ENCODE results near the gene AKAP13. TPM values are rescaled to one million over a fixed set of nuclear protein-coding genes. Genes with fewer than 3 reads are reported as not detected.
A peak's percentile ranks its signal among the peaks of the same experiment; 100 is the strongest.

The AKAP13 gene
- total RNA-seq, 1 donor from 2014 or later: 41.1 TPM

GRCh38 chr15:85761635-85762034, 381.2 kb downstream of the AKAP13 start:
- no peaks in the 10 kb centered on the region for H3K27me3 ChIP-seq (ENCODE audit: control insufficient read depth, insufficient read depth, low read length)
- no peak for TF ChIP-seq CTCF (IDR thresholded peaks at IDR 0.05; ENCODE audit: insufficient read depth, low read length, severe bottlenecking)
- H3K4me3 ChIP-seq (ENCODE audit: low read depth, low read length): no peak overlapping the region
- H3K36me3 ChIP-seq (ENCODE audit: control insufficient read depth, insufficient read depth, low read length): no peaks in the 10 kb centered on the region
- DNase-seq (ENCODE audit: low read depth) (peak; percentile 91), FAIRE-seq (no peak)

GRCh38 chr15:85762039-85762755, 381.8 kb downstream of the AKAP13 start:
- DNase-seq (ENCODE audit: low read depth) (no peak), FAIRE-seq (no peak)
- Histone ChIP-seq H3K27me3 (ENCODE audit: control insufficient read depth, insufficient read depth, low read length) (no peaks in the 10 kb centered on the region), H3K36me3 (ENCODE audit: control insufficient read depth, insufficient read depth, low read length) (no peaks in the 10 kb centered on the region), H3K4me3 (ENCODE audit: low read depth, low read length) (no peak overlapping the region)
- no peak for TF ChIP-seq CTCF (IDR thresholded peaks at IDR 0.05; ENCODE audit: insufficient read depth, low read length, severe bottlenecking)

- DNase-seq (ENCODE audit: low read depth) (no peak), FAIRE-seq (no peak)
- H3K36me3 ChIP-seq (ENCODE audit: control insufficient read depth, insufficient read depth, low read length): no peaks in the 10 kb centered on the region
- no peak for TF ChIP-seq CTCF (IDR thresholded peaks at IDR 0.05; ENCODE audit: insufficient read depth, low read length, severe bottlenecking)
- no peak overlapping the region for H3K4me3 ChIP-seq (ENCODE audit: low read depth, low read length)
- H3K27me3 ChIP-seq (ENCODE audit: control insufficient read depth, insufficient read depth, low read length): no peaks in the 10 kb centered on the region
Observed at GRCh38 chr15:85762756-85763127, 382.3 kb downstream of the AKAP13 start.

GRCh38 chr15:85763157-85763556, 382.8 kb downstream of the AKAP13 start:
- no peak for DNase-seq (ENCODE audit: low read depth)
- Histone ChIP-seq H3K4me3 (ENCODE audit: low read depth, low read length) (no peak overlapping the region), H3K27me3 (ENCODE audit: control insufficient read depth, insufficient read depth, low read length) (no peaks in the 10 kb centered on the region), H3K36me3 (ENCODE audit: control insufficient read depth, insufficient read depth, low read length) (peaks cover 2% of the 10 kb centered on the region)
- no peak for TF ChIP-seq CTCF (IDR thresholded peaks at IDR 0.05; ENCODE audit: insufficient read depth, low read length, severe bottlenecking)
- no peak for FAIRE-seq

GRCh38 chr15:85763673-85764633, 383.6 kb downstream of the AKAP13 start:
- TF ChIP-seq CTCF (IDR thresholded peaks at IDR 0.05; ENCODE audit: insufficient read depth, low read length, severe bottlenecking): no peak
- Histone ChIP-seq H3K36me3 (ENCODE audit: control insufficient read depth, insufficient read depth, low read length) (peaks cover 3% of the 10 kb centered on the region), H3K27me3 (ENCODE audit: control insufficient read depth, insufficient read depth, low read length) (no peaks in the 10 kb centered on the region), H3K4me3 (ENCODE audit: low read depth, low read length) (no peak overlapping the region)
- FAIRE-seq (peak; percentile 68), DNase-seq (ENCODE audit: low read depth) (no peak)
